Body of pancreas (tissue), 4 donors: ENCODE data around the gene CD274. TPM values are rescaled to one million over a fixed set of nuclear protein-coding genes. Genes with fewer than 3 reads are reported as not detected.
"Not testable (repeated sequence)": the region's sequence is repeated elsewhere in the genome, so short reads cannot be mapped to it uniquely, and the experiment has no call there.

ENCODE experiments used
- ATAC-seq: fragments of 150-250 bp; one replicate; pipeline ENCODE4 v1.9.1; 2016
- DNase-seq, 4 donors: peaks; one replicate each; pipeline ENCODE4 v3.0.0-alpha.2; 2019
- H3K27ac ChIP-seq, 4 donors: fragments of 200-600 bp; sonication (generic); 1 replicate in 3 of 4; 2 replicates in 1 of 4; pipeline versions ENCODE4 v1.5.1 to v1.6.1; 2016 to 2019; ENCODE audit warnings: mild to moderate bottlenecking in 1 of 4, mixed read lengths in 1 of 4, moderate library complexity in 1 of 4
- H3K27me3 ChIP-seq, 2 donors: fragments of 200-600 bp; sonication (generic); one replicate each; pipeline ENCODE4 v1.6.0; 2016; ENCODE audit warnings: mild to moderate bottlenecking in 1 of 2
- H3K36me3 ChIP-seq, 2 donors: fragments of 200-600 bp; sonication (generic); replicated peaks in 1 of 2; 2 replicates each; pipeline ENCODE4 v1.5.1; 2016; ENCODE audit warnings: low read depth in 2 of 2; ENCODE audit not compliant: insufficient read depth in 1 of 2
- H3K4me1 ChIP-seq: fragments of 200-600 bp; sonication (generic); one replicate; pipeline ENCODE4 v1.6.0; 2016
- H3K4me3 ChIP-seq, 2 donors: fragments of 200-600 bp; sonication (generic); 1 replicate in 1 of 2; 2 replicates in 1 of 2; pipeline ENCODE4 v1.5.1; 2016 to 2019
- H3K9me3 ChIP-seq, 3 donors: fragments of 200-600 bp; sonication (generic); 1 replicate in 2 of 3; 2 replicates in 1 of 3; pipeline ENCODE4 v1.5.1; 2016
- CTCF ChIP-seq, 7 experiments: fragments of 450-650 bp in 4 of 7; fragments of 200-600 bp in 3 of 7; sonication (generic) in 3 of 7; IDR thresholded peaks; one replicate each; pipeline ENCODE4 v1.5.1; 2016 to 2019; ENCODE audit warnings: antibody characterized with exemption in 7 of 7
- POLR2A ChIP-seq, 3 donors: fragments of 450-650 bp; IDR thresholded peaks; one replicate each; pipeline ENCODE4 v1.6.1; 2016; ENCODE audit warnings: antibody characterized with exemption in 3 of 3, mild to moderate bottlenecking in 2 of 3
- WGBS, 2 donors: methylation state at CpG; one replicate each; pipeline ENCODE4 v1.1.5; 2017; 5-methylcytosine and 5-hydroxymethylcytosine counted together
- intact Hi-C: fragments of 100-400 bp; cut with DNase I; formaldehyde crosslinking; loops from one replicate; pipeline ENCODE4 v1.15.1; 2023
- total RNA-seq, 2 donors: library from RNA; depleted of rRNA; stranded (reverse); fragments of >200 nt; gene quantifications; one replicate each; pipeline ENCODE4 v1.1.0, GENCODE V29; 2016

CD274 gene
- total RNA-seq, 2 donors from 2014 or later: 1.6 to 3.6 TPM

DNA sequence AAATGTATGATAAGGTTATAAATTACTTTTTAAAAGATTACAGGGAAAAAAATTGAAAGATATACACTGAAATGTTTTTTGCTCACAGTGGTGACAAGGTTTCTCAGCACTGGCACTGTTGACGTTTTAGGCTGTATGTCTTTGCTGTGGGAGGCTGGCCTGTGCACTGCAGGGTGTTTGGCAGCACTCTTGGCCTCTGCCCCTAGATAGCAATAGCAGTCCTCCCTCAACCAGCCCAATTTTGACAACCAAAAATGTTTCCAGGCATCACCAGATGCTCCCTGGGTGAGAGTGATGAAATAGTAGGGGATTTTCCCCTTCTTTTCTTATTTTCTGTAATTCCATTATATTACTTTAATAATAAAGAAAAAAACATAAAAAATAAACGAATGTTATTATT lies 3.3 kb downstream of the CD274 start:
- WGBS, 2 donors: 67 to 74% methylated on average over 2 of the region's 2 CpGs
- ATAC-seq (no peak), DNase-seq (no peak)
- Histone ChIP-seq H3K27me3 (no peaks in the 10 kb centered on the region), H3K9me3 (no peaks in the 10 kb centered on the region), H3K36me3 (peaks cover 0 to 8% of the 10 kb centered on the region in 2 donors), H3K27ac (no peak overlapping the region), H3K4me1 (peaks cover 6% of the 10 kb centered on the region), H3K4me3 (no peak overlapping the region)
- intact Hi-C loops: no loop called here
- TF ChIP-seq POLR2A (IDR thresholded peaks at IDR 0.05) (no peak), CTCF (IDR thresholded peaks at IDR 0.05) (no peak)

GRCh38 chr9:5455181-5455580 lies 4.8 kb downstream of the CD274 start:
- no peaks in the 10 kb centered on the region for H3K27me3 ChIP-seq
- H3K4me3 ChIP-seq: no peak overlapping the region
- H3K36me3 ChIP-seq: peaks cover 0 to 8% of the 10 kb centered on the region in 2 donors
- DNase-seq (no peak), ATAC-seq (no peak)
- intact Hi-C loops: no loop called here
- H3K4me1 ChIP-seq: no peaks in the 10 kb centered on the region
- no peaks in the 10 kb centered on the region for H3K9me3 ChIP-seq
- no peak overlapping the region for H3K27ac ChIP-seq
- WGBS, 2 donors: 54 to 78% methylated on average over 2 of the region's 2 CpGs
- TF ChIP-seq POLR2A (IDR thresholded peaks at IDR 0.05) (no peak), CTCF (IDR thresholded peaks at IDR 0.05) (no peak)

DNA sequence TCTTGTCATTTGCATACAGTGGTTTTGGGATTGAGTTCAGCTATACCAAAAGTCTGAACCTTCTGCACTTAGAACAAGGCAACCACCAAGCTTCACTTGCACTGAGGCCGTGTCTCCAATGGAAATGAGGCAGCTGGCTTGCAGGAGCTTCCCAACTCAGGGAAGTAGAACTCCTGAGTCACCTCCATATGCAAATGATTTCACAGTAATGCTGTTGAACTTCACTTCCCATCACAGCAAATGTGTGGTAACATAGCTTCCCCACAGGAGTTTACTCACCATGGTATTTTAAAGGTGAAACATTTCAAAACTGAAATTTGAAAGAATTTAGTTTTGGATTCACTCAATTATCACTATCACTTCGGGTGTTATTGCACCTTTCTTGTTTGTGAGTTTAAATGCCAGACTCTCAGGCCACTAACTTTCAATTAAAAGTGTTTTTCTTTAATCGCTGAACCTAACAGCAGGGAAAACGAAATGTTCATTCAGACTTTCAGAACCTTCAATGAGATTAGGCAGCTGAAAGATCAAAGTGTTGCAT lies 9.0 kb downstream of the CD274 start:
- Histone ChIP-seq H3K4me1 (no peaks in the 10 kb centered on the region), H3K36me3 (peaks cover 0 to 14% of the 10 kb centered on the region in 2 donors), H3K4me3 (no peak overlapping the region), H3K27me3 (no peaks in the 10 kb centered on the region), H3K27ac (no peak overlapping the region), H3K9me3 (no peaks in the 10 kb centered on the region)
- TF ChIP-seq POLR2A (IDR thresholded peaks at IDR 0.05) (no peak), CTCF (IDR thresholded peaks at IDR 0.05) (no peak)
- 67 to 80% methylated on average over 4 of the region's 4 CpGs for WGBS, 2 donors
- intact Hi-C loops: no loop called here
- ATAC-seq (no peak), DNase-seq (no peak)

- H3K36me3 ChIP-seq: peaks cover 0 to 14% of the 10 kb centered on the region in 2 donors
- H3K27ac ChIP-seq: no peak overlapping the region
- WGBS, 2 donors: 75 to 92% methylated on average over 1 of the region's 1 CpG
- DNase-seq: no peak
- no peaks in the 10 kb centered on the region for H3K4me1 ChIP-seq
- H3K27me3 ChIP-seq: no peaks in the 10 kb centered on the region
- TF ChIP-seq CTCF (IDR thresholded peaks at IDR 0.05) (no peak), POLR2A (IDR thresholded peaks at IDR 0.05) (no peak)
- H3K9me3 ChIP-seq: no peaks in the 10 kb centered on the region
- no peak for ATAC-seq
- intact Hi-C loops: no loop called here
- H3K4me3 ChIP-seq: no peak overlapping the region
Observed at GRCh38 chr9:5460157-5460556, 9.8 kb downstream of the CD274 start.

- H3K4me1 ChIP-seq, H3K9me3 ChIP-seq, H3K27ac ChIP-seq, intact Hi-C loops, H3K27me3 ChIP-seq, H3K4me3 ChIP-seq, ATAC-seq, DNase-seq: not testable (repeated sequence)
- 83 to 93% methylated on average over 4 of the region's 4 CpGs for WGBS, 2 donors
- H3K36me3 ChIP-seq: peaks cover 0 to 12% of the 10 kb centered on the region in 2 donors
Observed at GRCh38 chr9:5464831-5465330, 14.5 kb downstream of the CD274 start.
